Neural progenitor cell (in vitro differentiated cells): Measurements from ENCODE around the gene NEDD4.

Experiments
- EZH2 ChIP-seq: fragments of 200-600 bp; sonication (generic); IDR thresholded peaks from 2 replicates; pipeline ENCODE4 v1.6.1; 2017; ENCODE audit warnings: antibody characterized with exemption, mild to moderate bottlenecking, moderate library complexity
- TF ChIP-seq, protein P1 (sequence below): fragments of 200-600 bp; sonication (generic); IDR thresholded peaks from 2 replicates; pipeline ENCODE4 v1.5.1; 2017; ENCODE audit warnings: antibody characterized with exemption, mild to moderate bottlenecking

DNA sequence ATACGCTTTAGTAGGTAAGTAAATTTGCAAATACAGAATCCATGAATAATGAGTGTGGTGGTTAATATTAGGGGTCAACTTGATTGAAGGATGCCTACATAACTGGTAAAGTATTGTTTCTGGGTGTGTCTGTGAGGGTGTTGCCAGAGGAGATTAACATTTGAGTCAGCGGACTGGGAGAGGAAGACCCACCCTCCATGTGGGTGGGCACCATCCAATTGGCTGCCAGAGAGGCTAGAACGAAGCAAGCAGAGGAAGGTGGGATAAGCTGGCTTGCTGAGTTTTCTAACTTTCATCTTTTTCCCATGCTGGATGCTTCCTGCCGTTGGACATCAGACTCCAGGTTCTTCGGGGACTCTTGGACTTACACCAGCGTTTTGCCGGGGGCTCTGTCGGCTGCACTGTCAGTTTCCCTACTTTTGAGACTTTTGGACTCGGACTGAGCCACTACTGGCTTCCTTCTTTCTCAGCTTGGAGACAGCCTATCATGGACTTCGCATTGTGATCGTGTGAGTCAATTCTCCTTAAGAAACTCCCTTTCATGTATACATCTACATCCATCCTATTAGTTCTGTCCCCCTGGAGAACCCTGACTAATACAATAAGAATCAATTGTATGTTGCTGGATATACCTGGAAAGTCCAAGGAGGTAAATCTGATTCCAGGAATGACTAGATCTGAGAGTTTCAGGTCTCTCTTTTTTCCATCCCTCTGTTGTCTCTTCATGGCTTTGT is 25.8 kb upstream of the NEDD4 start:
- TF ChIP-seq, protein P1, sequence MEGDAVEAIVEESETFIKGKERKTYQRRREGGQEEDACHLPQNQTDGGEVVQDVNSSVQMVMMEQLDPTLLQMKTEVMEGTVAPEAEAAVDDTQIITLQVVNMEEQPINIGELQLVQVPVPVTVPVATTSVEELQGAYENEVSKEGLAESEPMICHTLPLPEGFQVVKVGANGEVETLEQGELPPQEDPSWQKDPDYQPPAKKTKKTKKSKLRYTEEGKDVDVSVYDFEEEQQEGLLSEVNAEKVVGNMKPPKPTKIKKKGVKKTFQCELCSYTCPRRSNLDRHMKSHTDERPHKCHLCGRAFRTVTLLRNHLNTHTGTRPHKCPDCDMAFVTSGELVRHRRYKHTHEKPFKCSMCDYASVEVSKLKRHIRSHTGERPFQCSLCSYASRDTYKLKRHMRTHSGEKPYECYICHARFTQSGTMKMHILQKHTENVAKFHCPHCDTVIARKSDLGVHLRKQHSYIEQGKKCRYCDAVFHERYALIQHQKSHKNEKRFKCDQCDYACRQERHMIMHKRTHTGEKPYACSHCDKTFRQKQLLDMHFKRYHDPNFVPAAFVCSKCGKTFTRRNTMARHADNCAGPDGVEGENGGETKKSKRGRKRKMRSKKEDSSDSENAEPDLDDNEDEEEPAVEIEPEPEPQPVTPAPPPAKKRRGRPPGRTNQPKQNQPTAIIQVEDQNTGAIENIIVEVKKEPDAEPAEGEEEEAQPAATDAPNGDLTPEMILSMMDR: no peak
- no peak for TF ChIP-seq EZH2
